ENCODE results near the gene LRRC51.
"Not testable (repeated sequence)": the region's sequence is repeated elsewhere in the genome, so short reads cannot be mapped to it uniquely, and the experiment has no call there.

The LRRC51 gene

DNA sequence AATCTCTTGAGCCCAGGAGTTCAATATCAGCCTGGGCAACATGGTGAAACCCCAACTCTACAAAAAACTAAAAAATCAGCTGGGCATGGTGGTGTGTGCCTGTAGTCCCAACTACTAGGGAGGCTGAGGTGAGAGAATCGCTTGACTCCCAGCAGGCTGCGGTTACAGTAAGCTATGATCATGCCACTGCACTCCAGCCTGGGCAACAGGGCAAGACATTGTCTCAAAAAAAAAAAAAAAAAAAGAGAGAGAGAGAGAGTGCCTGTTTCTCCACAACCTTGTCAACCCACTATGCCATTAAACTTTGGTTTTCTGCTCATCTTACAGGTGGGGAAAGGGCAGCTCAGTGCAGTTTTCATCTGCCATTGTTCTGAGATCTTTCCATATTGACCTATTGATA, 60.0 kb downstream of the LRRC51 start:
- no peak for DNase-seq (ENCODE audit: low read depth)

DNA sequence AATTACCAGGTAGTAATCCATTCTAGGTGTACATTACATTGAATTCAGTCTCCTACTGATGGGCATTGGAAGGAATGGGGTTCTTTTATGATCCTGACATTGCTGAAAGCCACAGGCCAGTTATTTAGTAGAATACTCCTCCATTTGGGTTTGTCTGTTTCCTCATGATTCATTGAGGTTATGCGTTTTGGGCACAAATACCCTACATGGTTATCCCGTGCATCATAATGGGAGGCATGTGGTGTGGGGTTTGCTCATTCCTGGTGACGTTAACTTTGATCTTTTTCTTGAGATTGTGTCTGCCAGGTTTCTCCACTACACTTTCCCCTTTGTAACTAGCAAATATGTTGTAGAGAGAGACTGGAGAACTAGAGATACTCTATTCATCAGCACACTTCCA, 60.4 kb downstream of the LRRC51 start:
- DNase-seq (ENCODE audit: low read depth) = peak; percentile 98

DNA sequence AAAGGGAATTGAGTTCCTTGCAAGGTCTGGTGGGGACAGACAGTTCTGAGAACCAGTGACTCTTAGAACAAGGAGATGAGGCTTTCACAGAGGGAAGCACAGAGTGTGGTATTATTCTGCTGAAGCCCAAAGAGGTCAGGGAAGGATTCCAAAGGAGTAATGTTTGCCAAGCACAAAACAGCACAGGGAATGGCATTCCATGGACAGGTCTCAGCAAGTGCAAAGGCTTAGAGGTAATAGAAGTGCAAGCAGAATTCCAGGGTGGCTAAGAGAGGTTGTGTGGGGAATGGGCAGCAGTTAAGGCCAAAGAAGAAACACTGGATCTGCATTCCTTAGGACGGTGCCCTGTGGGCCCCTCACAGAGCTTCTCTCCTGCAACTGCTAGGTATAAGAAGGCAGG, 61.4 kb downstream of the LRRC51 start:
- peak; percentile 43 for DNase-seq (ENCODE audit: low read depth)

DNA sequence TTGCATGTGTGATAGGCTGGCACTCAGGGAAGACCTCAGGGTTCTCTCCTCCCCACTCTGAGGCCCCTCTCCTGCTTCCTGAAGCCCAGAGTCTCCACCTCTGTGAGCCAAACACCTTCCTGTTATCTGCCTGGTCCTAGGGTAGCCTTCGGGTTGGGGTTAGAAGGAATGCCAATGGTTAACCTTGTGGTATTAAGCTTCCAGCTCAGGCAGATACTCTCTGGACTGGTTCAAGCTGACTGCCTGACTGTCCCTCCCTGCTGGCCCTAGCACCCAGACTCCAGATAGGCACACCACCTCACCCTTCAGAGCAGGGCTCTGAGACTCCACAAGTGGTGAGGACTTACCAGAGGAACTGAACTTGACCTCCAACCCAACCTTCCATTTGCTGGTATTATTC, 61.9 kb downstream of the LRRC51 start:
- not testable (repeated sequence) for DNase-seq (ENCODE audit: low read depth)

DNA sequence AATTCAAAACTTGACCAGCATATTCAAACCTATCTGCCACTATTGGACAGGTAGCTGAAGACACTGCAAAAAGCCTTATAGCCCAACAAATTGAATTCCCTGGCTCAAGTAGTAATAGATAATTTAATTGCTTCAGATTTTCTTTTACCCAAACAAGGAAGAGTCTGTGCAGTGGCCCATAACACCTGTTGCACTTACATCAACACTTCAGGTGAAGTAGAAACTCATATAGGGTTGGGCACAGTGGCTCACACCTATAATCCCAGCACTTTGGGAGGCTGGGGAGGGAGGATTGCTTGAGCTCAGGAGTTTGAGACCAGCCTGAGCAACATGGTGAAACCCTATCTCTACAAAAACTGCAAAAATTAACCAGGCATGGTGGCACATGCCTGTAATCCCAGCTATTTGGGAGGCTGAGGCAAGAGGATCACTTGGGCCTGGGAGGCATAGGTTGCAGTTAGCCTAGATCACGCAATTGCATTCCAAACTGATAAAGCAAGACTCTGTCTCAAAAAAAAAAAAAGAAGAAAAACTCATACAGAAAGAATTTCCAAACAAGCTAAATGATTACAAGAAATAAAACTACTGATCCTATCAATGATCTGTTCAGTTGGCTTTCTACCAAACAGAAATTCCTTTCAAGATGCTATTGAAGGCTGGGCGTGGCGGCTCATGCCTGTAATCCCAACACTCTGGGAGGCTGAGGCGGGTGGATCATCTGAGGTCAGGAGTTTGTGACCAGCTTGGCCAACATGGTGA, 64.3 kb downstream of the LRRC51 start:
- peak; percentile 98 for DNase-seq (ENCODE audit: low read depth)

Measured in HS-27A (cell line).